Activated T-cell treated with anti-CD3 and anti-CD28 coated beads for 48 hours (primary cell): ENCODE measurements around the gene CFAP300.
A peak's percentile ranks its signal among the peaks of the same experiment; 100 is the strongest.

Experiments
- DNase-seq: peaks from one replicate; pipeline ENCODE4 v3.0.0-alpha.2; 2020; ENCODE audit warnings: low read depth

The CFAP300 gene

DNA sequence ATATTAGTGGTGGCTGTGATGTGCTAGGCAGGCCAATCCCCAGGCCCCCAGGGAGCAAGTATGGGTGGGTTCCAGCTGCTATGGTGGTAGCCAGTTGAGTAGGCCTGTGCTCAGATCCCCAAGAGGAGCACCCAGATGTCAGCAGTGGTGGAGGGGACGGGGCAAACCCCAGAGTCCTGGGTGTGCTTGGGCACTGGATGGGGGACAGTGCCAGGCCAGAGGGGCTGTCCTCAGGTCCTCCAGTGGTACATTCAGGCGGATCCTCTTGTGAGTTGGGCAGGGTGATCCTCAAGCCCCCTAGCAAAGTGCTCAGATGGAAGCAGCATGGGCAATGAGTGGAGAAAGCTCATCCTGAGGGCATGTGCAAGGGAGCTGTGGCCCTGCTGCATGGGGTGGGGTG, 26.0 kb downstream of the CFAP300 start:
- no peak for DNase-seq

DNA sequence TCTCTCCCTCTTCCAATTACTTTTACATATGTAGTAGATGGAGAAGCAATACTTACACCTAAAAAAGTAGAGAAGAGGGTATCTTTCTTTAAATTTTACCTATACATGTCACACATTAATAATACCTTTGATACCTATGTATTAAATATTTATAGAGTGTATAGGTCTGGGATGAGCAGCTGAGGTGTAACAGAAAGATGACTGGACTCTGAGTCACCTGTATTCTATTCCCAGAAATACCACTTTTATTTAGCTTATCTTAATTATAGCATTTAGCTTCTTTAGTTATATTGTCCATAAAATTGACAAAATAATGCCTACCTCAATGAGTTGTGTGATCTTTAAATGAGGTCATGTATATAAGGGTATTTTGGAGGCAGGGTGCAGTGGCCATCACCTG, 32.4 kb downstream of the CFAP300 start:
- no peak for DNase-seq

DNA sequence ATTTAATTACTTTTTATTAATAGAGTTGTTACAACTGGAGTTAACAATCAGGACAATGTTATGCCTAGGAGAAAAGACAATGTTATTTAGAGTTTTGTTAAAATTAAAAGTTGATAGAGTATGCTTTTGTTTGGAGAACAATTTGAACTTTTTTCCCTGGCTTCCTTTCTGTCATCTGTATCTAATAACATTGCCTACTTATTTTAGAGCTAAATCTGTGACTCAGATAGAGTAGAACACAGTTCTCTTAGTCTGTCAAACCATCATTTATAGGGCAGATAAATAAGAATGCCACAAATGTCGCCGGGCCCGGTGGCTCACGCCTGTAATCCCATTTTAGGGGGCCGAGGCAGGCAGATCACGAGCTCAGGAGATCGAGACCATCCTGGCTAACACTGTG, 34.1 kb downstream of the CFAP300 start:
- no peak for DNase-seq

DNA sequence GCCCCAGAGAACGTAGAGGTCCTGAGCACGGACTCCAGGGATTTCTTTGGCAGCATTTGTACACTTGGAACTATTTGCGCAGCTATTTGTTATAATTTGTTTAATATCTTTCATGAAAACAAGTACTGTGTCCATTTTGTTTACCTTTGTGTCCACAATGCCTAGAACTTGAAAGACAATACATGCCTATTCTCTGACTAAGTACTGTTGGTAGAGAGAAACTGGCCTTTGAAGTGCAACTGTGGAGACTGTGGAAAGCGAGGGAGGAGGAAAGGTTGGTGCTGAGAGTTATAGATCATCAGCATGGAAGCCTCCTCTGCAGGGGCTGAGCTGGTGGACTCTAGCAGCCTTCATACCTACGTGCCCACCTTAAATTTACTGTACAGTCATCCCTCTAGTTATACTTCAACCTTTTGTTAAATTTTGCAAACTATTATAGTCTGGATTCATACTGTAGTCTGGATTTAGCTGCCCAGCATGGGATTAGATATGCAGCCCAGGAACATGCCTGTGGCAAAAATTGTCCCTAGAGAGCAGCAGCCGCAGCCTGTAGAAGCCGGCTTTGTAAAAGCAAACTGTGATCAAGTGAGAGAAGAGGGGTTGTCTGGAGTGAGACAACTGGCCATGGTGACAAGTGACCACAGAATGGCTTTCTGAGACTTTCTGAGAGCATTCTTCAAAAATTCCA, 38.8 kb downstream of the CFAP300 start:
- DNase-seq = no peak

DNA sequence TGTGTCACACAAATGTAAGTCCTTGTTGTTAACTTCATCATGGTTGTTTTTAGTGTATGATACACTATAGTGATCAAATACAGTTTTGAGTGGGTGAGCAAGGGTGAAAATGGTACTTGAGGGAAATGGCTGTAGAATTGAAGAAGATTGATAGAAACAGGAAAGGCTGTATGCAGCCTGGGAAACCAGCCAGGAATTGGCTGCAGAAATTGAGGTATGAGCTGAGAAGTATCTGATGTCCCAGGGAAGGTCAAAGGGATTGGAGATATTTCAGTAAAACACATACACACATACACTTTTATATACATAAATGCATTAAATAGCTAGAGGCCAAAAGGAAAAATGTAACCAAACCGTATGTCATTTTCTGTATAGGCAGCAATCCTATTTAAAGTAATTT, 49.9 kb downstream of the CFAP300 start:
- DNase-seq = no peak

DNA sequence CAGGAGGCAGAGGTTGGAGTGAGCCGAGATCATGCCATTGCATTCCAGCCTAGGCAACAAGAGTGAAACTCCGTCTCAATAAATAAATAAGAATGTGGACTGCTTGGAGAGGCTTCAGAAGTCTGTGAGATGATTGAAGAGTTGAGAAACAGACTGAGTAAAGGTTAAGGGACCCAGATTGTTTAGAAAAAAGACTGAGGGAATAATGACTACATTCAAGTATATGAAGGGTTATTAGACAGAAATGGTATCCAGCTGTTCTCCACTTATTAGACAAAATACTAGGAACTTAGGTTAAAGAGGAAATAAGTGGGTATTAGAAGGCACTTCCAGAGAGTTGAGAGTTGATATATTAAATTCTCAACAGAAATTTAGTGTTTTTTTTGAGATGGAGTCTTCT, 52.5 kb downstream of the CFAP300 start:
- DNase-seq = no peak

DNA sequence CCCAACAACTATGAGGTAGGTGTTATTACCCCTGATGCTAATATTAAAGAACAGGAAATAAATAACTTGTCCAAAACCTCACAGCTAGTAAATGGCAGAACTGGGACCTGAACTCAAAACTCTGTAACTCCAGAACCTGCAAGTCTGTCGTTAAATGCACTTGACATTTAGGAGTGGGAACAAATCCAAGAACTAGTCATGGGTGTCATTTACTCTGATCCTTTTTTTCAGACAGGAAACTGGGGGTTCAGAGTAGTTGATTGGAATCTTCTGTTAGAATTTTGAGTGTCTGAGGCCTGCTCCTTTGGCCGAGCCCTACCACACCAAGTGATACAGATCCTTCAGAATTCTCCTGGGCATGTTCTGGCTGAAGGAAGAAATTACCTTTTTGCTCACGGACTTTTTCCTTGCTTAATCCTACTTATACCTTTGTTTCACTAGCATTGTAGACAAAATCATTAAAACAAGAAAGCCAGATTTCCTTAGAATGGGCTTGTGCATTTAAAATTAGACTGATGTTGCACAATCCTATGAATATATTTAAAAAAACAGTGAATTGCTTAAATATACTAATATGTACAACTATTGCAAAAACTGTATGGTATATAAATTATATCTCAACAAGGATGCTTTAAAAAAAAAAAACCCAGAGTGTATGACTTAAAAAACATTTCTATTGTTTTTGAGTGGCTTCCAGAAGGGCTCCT, 61.6 kb downstream of the CFAP300 start:
- DNase-seq = no peak

DNA sequence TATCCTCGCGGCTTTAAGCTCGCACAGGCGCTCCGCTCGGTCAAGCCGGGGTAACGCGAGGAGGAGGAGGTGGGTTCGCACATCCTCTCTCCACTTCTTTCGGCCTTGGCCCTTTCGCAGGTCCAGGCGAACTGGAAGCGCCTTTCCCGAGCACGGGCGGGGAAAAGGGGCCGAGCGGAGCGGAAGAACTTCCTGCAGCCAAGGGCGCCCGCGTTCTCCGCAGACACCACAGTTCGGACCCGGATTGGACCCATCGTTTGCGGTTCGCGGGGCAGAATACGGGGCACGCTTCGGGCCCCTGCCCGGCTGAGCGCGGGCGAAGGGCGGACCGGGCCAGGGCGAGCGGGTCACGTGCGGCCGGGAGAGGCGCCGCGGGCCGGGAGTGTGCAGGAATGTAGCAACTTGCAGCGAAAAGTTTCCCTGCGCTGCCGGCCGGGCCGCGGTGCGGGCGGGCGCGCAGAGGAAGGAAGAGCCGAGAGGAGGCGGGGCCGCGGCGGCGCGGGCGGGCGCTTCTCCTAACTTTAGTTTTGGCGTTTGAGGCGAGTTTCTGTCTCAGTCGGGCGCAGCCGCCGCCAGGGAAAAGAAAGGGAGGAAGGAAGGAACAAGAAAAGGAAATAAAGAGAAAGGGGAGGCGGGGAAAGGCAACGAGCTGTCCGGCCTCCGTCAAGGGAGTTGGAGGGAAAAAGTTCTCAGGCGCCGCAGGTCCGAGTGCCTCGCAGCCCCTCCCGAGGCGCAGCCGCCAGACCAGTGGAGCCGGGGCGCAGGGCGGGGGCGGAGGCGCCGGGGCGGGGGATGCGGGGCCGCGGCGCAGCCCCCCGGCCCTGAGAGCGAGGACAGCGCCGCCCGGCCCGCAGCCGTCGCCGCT, 62.9 kb downstream of the CFAP300 start, which contains the start of gene YAP1:
YAP1 (plus strand) TSS at position 552 of the 865 bp plus-strand sequence. CDS start 402 bp downstream, outside the sequence.
- peak; percentile 63 for DNase-seq

DNA sequence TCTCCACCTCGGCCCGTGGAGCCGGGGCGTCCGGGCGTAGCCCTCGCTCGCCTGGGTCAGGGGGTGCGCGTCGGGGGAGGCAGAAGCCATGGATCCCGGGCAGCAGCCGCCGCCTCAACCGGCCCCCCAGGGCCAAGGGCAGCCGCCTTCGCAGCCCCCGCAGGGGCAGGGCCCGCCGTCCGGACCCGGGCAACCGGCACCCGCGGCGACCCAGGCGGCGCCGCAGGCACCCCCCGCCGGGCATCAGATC, 63.4 kb downstream of the CFAP300 start:
- DNase-seq = no peak

DNA sequence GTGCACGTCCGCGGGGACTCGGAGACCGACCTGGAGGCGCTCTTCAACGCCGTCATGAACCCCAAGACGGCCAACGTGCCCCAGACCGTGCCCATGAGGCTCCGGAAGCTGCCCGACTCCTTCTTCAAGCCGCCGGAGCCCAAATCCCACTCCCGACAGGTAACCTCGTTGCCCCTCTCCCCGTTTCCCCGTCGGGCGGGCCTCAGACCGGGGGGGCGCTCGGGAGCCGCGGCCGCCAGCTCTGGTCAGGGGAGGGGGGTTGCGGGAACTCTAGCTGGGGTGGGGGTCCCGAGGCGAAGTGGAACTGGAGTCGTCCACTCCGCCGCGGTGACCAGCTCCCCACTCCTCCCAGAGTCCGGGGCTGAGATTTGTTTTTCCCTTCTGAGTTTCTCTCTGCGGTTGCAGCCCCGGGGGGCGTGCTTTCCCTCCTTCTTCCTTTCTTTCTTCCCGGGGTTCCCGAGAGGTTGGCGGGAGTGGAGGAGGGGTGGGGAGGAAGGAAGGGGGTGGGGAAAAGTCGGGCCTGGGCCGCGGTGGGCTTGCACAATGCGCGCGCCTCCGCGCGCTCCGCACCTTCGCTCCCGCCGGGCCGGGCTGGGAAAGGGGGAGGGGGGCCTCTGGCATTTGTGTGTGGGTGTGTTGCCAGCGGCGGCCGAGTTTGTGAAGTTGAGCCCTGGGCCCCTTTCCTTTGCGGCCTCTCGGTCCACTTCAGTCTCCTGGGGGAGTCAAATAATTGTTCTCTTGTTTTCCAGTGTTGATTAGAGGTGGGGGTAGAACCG, 64.0 kb downstream of the CFAP300 start:
- DNase-seq = peak; percentile 2

DNA sequence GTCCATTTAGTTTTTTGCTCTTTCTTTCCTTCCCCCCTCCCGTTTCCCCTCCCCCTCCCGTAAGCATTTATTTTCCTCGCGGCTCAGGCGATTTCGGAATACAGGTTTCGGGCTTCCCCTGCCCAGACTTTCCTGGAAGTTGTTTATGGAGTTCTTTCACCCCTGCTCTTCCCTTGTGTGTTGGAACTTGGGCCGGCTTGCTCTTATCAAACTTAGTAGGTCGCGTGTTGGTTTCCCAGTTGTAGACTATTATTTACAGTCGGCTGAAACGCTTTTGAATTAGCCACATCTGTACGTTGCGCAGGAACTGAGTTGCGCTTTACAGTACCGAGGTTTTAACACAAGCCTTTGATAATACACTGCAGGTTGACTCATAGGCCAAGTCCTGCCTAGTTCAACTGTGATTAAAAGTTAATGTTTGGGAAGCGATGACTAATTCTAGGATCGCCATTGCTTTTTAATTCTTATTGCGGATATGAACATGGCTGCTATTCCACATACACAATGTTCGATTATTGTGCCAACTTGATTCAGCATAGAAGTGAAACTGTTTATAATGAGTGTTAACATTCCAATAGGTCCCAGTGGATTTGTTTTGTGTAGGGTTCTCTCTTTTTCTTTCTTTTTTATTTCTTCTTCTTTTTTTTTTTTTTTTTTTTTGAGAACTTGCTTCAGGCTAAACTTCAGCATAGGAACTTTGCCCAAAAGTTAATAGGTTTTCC, 64.7 kb downstream of the CFAP300 start:
- no peak for DNase-seq

DNA sequence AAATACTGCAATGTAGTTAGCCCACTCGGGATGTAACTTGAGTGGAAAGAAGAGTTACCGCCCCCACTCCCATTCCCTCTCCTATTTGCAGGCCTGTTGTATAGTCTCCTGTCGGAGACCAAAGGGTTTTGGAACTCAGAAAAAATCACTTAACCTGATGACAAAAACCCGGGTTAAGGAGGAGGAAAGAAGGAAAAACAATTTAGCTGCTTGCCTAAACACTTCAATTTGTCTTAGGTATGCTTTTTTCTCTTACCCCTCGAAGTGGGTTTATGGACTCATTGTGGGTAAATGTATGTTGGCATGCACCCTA, 65.2 kb downstream of the CFAP300 start:
- no peak for DNase-seq

DNA sequence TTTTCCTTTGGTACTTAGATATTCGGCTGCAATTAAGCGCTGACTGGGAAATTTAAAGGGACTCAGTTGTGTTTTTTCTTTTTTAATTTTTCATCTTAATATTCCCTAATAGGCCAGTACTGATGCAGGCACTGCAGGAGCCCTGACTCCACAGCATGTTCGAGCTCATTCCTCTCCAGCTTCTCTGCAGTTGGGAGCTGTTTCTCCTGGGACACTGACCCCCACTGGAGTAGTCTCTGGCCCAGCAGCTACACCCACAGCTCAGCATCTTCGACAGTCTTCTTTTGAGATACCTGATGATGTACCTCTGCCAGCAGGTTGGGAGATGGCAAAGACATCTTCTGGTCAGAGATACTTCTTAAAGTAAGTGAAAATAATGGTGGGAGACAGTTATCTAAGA, 66.8 kb downstream of the CFAP300 start:
- no peak for DNase-seq

DNA sequence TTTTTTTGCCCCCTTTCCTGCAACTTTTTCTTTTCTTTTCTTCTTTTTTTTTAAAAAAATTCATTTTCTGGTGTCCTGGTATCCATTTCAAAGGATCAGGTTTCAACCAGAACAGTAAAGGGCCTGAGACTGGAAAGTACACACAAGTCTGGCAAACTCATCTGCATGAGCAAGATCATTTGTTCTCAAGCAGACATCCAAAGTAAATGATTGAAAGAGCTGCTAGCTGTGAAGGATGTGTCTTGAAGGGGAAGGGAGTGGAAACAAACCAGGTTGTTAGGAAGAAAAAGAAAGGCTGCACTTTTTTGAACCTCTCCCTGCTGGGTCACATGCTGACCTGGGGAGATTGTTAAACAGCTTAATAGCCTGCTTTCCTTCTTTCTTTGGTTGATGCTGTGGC, 68.3 kb downstream of the CFAP300 start:
- no peak for DNase-seq

DNA sequence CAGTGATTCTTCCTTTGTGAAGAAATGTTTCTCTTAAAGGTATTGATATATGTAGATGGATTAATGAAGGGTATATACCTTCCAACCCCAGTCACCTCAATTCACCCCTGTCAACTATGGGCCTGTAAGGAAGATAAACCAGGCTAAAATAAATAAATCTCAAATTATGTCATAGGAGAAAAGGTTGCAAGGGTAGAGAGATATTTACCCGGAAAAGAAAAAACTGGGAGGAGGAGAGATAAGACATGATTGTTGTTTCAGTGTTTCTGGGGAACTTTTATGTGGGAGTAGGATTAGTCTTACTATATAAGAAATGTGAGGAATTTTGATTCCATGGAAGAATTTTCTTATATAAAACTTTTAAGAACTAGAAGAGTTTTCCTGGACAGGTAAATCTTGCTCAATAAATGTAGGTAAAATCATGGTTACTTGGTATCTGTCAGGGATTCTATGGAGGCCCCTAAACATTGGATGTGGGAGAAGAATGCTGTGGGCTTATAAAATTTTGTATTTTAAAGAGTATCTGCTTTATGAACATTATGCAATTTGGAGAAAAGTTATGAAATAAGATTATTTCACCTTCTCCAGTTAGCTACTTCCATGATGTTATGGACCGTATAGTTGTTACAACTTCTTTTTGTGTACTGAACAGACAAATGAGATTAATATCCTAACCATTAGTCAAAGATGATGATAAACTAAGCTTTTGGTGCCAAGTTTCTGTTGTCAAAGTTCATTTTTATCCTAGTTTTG, 69.4 kb downstream of the CFAP300 start:
- no peak for DNase-seq

DNA sequence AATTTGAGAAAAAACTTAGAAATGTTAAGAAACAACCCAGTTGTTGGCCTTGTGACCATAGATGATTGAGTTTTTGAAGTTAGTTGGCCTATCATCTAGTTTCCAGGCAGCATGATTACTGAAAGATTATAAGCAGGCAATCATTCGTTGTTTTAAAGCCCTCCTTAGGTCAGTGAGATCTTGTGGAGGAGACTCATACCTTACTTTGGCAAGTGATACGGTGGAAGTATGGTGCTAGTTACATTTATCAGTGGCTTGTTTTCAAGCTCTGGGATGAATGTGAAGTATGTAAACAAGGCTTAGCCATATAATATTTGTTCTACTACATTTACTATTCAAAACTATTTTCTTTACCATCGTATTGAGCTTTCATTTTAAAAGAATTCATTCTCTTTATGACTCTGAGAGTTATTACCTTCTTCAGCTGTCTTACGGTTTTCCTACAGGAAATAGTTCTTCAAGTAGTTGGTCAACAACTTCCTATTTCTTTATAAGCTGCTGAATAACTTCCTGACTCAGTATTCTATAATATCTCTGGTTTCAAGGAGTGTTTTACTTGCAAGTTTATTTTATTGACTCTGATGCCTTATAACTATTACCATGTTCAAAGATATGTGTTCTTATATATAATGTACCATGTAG, 70.4 kb downstream of the CFAP300 start:
- DNase-seq = no peak

DNA sequence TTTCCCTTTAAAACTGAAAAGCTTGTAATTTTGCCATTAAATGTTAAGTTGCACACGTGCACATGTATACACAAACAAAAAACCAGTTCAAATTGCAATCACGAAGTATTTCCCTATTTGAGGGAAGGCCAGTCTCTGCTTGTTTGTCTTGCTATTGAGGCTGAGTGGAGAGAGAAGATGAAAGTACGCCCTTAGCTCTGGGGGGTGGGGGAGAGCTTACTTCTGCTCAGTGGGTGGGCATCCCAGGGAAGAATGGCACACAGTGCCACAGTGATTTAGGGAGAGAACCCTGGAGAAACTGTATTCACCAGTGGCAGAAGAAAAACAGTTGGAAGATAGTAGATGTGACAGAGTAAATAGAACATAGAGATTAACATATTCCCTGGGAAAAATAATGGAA, 71.7 kb downstream of the CFAP300 start:
- no peak for DNase-seq

DNA sequence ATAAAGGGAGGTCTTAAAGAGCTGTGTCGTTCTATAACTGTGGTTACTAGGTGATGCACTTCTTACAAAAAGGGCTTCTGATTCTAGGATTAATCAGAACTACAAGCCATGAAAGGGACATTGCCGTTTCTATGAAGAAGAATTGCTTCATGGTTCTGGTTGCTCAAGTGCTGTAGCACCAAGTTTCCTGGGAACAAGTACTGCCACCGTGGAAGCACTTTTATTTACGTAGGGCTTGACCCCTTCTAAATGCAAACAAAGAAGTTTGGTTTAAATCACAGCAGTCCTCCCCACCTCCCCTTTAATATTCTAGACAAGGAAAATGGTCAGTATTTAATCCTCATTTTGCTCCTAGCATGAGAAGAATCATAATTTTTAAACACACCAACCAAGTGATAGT, 72.8 kb downstream of the CFAP300 start:
- no peak for DNase-seq

DNA sequence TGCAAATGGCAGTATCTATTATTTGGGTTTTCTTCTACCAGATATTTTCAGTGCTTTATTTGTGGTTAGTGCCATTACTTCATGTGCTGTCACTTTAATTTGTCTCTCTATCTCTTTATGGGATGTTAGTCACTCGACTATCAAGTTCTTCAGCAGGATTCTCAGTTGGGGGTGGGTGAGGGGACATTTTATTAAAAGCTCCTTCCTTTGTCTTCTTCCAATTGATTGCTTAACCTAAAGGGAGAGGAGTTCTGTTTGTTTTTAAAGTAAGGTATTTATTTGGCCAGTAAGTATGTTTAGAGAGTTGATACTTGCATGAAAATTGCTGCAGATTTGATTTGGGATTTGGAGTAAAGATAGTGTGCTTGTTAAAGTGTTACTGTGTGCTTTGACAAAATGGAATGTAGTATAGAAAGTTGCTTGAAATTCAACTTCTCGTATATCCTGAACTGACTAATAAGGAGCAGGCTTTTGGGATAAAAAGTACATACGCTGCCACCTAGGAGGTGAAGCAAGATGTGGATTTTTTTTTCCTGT, 73.3 kb downstream of the CFAP300 start:
- DNase-seq = no peak

DNA sequence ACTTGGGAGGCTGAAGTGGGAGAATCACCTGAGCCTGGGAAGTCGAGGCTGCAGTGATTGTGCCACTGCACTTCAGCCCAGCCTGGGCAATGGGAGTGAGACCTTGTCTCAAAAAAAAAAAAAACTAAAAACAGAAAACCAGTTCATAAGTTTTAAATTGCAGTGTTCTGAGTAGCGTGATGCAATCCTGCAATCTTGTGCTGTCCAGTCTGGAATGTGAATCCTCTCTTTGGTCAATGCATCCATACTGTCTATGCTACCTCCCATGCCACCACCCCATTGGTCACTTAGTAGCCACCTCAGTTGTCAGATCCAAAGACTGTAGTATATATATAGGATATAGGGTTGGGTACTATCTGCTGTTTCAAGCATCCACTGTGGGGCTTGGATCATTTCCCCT, 74.1 kb downstream of the CFAP300 start:
- DNase-seq = no peak
